ENCODE results near the gene PALM.

GRCh38 chr19:725461-726089, 16.8 kb downstream of the PALM start:
- TF ChIP-seq, protein P1, sequence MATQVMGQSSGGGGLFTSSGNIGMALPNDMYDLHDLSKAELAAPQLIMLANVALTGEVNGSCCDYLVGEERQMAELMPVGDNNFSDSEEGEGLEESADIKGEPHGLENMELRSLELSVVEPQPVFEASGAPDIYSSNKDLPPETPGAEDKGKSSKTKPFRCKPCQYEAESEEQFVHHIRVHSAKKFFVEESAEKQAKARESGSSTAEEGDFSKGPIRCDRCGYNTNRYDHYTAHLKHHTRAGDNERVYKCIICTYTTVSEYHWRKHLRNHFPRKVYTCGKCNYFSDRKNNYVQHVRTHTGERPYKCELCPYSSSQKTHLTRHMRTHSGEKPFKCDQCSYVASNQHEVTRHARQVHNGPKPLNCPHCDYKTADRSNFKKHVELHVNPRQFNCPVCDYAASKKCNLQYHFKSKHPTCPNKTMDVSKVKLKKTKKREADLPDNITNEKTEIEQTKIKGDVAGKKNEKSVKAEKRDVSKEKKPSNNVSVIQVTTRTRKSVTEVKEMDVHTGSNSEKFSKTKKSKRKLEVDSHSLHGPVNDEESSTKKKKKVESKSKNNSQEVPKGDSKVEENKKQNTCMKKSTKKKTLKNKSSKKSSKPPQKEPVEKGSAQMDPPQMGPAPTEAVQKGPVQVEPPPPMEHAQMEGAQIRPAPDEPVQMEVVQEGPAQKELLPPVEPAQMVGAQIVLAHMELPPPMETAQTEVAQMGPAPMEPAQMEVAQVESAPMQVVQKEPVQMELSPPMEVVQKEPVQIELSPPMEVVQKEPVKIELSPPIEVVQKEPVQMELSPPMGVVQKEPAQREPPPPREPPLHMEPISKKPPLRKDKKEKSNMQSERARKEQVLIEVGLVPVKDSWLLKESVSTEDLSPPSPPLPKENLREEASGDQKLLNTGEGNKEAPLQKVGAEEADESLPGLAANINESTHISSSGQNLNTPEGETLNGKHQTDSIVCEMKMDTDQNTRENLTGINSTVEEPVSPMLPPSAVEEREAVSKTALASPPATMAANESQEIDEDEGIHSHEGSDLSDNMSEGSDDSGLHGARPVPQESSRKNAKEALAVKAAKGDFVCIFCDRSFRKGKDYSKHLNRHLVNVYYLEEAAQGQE (IDR thresholded peaks at IDR 0.05; ENCODE audit: insufficient read depth in 1 of 2, low read depth in 2 of 2, low read length in 2 of 2): no peak
- TF ChIP-seq POLR2AphosphoS5 (IDR thresholded peaks at IDR 0.05; ENCODE audit: low read depth, low read length): no peak
- no peak for TF ChIP-seq SIN3A (IDR thresholded peaks at IDR 0.05; ENCODE audit: borderline replicate concordance, insufficient read depth, low read length)
- TF ChIP-seq TAF1 (IDR thresholded peaks at IDR 0.05; ENCODE audit: borderline replicate concordance, insufficient read depth, low read length): no peak

Data from PFSK-1 (cell line).